Measurements from ENCODE around the gene WNT5A.

WNT5A gene

DNA sequence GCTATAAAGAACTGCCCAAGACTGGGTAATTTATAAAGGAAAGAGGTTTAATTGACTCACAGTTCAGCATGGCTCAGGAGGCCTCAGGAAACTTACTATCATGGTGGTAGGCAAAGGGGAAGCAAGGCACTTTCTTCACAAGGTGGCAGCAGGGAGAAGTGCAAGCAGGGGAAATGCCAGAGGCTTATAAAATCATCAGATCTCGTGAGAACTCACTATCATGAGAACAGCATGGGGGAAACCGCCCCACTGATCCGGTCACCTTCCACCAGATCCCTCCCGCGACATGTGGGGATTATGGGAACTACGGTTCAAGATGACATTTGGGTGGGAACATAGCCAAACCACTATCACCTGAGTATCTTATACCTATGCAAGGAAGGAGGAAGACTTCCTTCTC, 18.0 kb upstream of the WNT5A start:
- peak; percentile 47 for DNase-seq

DNA sequence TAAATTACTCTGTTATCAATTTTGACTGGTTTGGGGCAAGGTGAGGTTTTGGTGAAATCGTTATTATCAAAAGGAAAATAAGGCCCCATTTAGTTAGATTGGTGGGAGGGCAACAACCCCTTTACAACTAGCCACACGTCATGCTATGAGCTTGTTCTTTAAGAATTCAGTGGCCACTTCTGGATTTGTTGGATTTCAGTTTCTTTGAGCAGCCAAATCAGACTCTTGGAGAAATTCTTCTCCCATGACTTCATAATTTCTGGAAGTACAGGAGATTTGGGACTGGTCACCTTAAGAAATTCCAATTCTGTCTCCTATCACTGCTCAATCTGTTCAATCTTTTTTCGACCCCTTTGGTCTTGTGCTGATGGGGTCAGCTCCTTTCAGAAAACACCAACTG, 14.8 kb upstream of the WNT5A start:
- no peak for DNase-seq

DNA sequence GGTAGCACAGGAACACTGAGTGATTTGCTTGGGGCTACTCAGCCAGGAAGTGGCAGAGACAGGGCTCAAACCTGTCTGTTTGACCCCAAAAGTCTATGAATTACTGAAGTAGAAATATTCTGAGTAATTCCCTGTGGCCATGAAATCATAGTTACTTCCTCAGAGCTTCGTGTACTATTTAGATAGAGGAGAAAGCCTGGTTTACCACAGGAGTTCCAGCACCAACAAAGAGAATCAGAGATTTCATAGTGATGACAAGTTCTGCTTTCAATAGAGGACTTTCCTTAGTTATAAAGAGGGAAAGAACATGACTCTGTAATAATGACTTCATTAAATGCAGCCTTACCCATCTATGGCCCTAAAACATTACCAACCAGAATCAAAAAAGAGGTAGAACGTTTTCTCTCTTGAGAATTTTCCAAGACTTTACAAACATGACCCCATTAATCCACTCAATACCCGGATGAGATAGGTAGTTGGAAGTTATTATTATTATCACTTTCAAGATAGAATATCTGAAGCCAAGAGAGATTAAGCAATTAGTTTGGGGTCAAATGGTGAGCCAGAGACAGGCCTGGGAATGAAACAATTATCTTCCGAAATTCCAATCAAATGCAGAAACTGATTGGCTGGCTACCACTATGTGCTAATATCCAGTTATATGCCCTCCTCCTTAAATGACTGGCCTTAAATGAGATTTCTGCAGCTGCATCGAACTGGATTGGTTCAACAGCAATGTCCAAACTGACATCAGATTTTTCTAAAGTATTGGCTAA, 13.6 kb upstream of the WNT5A start:
- peak; percentile 51 for DNase-seq

DNA sequence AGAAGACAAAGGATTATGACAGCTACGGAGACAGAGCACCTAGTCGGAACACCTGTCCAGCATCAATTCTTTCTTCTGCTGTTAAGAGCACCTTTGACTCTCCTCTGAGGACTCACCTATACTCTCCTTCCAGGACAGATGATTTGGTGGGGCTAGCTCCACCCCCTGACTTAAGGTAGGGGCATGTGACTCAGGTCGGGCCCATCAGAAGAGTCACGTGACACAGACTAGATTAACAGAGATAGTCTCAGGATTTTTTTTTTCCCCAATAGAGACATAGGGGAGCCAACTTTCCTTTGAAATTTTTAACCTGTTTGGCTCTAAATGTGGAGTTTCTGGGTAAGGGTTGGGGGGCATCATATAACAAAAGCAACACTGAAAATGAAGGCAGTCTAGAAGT, 11.4 kb upstream of the WNT5A start:
- no peak for DNase-seq

DNA sequence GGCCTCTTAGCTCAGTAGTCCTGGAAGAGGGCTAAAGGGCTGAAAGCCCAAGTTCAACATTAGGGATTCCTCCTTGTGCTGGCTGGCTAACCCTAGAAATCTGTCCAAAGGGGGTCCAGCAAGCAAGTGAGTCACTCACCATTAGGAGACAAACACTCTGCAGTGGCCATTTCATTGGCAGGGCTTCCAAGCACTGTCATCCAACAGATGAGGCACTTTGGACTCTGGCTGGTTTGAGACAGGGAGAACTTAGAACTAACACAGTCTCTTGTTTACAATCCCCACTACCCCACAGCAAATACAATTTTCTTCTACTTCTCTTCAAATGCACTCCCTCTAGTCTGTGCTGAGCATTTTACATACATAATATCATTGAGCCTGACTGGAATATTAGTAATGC, 10.1 kb upstream of the WNT5A start:
- DNase-seq: no peak

DNA sequence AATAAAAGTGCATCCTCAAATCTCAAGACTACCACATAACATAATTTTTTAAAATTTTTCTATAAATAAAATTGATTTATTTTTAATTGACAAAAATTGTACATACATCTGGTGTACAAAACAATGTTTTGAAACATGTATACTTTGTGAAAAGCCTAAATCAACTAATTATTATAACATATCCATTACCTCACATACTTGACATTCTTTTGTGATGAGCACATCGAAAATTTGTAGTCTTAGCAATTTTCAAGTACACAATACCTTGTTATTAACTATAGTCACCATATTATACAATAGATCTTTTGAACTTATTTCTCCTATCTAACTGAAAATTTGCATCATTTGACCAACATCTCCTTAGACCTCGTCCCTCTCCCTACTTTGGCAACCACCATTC, 7.9 kb upstream of the WNT5A start:
- DNase-seq: no peak

DNA sequence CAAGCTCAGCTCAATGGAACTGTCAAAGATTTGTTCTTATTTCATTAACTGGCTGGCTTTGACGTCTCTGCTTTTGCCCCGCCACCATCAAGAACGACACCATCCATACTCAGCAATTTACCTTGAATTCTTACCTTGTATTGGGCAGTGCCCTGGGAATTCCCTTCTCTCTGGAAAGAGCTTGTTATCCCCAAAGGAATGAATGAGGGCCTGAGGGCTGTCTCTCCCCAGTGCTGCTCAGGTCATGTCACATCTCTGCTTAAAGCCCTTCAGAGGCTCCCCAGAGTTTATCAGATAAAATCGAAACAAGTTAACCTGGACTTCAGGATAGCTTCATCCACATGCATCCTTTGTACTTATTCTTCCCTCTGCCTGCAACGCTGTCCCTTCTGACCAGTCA, 5.9 kb upstream of the WNT5A start:
- DNase-seq: no peak

DNA sequence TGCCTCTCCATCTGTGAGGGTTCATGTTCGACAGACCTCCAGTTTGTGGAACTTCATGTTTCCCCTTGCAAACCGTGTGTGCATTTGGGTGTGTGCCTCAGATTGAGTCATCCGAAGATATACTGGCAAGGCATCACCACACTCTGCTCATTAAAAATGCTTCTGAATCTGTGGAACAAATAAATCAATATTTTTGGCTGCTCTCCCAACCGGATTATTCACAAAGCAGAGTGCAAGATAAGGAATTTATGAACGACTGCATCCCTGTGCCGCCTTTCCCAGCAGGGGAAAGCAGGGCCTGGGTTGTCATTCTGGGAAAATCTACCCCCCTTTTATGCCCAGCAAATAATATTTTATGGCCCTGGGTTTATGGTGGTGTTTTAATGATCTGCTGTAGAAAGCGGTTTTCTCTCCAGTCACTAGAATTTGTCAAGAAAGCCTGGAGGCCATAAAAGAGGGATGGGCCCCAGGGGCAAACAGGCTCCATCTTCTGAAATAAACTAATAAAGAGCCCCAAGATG, 4.2 kb upstream of the WNT5A start:
- no peak for DNase-seq

DNA sequence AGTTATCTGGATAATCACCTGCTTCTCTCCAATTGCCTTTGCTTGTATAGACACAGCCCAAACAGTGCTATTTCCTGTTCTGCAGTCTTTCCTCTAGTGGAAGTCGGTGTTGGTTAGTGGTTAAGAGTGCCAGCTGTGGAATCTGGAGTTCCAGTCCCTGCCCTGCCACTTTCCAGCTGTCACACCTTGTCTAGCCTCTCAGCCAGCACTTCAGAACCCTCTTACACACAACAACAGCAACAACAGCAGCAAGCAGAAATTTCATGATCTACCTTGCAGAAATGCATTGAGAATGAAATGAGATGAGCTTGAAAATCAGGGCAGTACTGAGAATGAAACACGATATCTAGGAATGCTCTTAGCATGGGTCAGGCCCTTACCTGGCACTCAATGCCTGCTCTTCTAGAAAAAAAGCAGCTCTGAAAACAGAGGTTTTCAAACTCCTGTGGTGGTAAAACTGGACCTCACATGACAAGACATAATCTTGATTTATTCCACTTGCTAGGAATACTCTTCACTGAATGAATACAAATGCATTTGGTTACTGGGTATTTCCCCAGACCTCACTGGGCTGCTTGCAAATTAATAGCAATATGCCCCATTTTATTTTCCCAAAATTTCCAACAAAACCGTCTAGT, 3.3 kb upstream of the WNT5A start:
- DNase-seq: no peak

DNA sequence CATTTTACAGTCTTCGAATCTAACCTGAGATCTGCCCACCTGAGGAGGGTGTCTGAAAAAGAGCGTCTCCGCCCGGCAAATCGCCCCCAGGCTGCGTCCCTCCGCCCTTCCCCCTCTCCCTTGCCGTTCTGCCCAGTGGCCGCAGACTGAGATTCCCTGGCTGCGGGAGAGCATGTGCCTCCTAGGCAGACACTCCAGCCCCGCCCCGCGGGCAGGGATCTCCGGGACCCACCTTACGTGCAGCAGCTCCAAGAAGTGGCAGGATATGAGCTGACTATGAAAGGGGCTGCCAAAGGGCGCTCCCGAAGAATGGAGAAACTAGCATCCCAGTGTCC, 2.7 kb upstream of the WNT5A start:
- no peak for DNase-seq

DNA sequence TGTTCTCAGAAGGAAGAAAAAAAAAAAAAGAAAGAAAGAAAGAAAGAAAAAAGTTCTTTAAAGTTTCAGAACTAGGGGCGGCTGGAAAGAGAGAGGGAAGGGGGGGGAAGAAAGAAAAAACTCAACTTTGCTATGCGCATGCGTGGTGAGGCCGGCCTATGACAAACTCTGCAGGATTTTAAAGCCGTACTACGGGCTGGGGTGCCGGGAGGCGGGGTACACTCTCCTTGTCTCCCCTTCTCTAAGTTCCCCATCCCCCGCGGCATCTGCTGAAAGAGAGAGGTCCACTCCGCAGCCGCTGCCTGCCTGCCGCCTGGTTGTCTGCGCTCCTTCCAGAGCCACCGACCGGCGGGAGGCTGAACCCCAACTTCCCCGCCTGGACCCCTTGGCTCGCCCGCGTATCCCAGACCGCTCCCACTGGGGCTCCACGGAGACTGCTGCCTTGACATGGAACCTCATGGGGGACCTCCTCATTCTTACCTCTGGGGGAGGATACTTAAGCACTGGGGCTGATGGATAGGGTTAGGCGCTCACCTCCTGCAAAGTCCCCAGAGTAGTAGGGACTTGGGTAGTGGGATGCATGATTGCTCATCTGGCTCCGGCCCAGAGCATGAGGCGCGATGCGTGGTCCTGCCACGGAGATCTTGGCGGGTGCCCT, 1.4 kb upstream of the WNT5A start:
- DNase-seq: peak; percentile 43

DNA sequence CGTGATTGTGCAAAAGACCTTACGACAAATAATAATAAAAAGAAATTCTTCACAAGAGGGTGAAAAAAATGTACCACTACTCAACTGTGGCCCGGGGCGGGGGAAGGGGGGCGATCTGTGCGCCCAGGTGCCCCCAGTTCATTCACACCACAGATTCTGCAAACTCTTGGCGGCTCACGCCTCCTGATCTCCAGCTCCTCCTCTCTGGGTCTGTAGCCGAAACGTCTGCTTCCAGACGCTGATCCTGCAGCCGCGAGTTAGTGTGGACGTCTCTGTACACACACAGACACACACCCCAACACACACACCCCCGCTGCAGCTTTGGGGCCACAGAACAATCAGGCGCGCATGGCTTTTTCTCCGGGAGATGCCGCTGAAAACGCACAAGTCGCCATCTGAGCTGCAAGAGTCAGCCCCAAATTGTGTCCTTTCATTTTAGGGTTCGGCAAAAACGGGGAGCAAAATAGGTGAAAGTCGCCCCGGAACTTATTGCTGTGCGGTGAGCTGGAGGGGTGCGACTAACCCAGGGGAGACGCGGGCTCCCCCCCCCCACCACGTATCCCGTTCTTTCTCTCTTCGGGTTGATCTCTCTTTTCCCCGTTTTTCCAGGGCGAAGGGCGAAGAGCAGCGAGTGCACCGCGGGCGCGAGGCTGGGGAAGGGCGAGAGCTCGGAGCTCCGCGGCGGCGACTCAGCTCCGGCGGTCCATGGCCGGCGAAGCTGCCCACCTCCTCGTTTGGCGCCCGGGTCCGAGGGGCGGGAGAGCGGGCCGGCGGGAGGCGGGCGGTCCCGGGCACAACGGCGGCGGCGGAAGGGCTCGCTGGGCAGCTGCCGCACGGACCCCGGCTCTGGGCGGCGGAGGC, 505 bp upstream of the WNT5A start:
- DNase-seq: peak; percentile 19

DNA sequence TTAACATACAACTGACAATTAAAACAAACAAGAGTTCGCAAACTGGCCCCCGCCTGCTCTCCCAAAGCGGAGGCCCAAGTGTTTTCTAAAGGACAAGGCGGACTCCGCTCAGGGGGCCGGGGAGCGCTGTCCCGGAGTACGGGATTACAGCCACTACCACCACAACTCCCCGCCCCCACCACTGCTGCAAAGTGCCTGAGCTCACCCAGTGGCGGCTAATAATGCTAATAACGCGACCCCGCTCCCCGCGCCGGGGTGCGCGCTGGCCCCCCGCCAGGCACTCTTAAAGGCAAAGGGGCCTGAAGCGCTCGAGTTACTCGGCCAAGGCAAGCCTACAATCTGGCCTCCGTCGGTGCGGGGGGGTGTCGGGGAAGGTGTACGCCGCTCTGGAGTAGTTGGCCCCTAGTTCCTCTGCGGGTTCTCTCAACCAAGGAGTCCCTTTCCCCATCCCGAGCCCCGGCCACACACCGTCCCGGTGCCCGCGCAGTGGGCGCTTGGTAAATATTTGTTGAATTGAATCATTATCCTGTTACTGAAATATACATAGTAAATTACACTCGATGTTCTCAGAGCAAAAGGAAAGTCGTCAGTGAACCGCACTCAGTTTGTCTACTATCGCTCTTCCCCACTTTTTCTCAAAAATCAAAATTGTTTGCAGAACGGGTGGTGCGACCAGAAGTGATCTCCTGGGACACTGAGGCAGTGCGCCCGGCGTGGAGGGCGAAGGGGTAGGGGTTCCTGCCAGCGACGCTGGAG, 827 bp downstream of the WNT5A start:
- no peak for DNase-seq

DNA sequence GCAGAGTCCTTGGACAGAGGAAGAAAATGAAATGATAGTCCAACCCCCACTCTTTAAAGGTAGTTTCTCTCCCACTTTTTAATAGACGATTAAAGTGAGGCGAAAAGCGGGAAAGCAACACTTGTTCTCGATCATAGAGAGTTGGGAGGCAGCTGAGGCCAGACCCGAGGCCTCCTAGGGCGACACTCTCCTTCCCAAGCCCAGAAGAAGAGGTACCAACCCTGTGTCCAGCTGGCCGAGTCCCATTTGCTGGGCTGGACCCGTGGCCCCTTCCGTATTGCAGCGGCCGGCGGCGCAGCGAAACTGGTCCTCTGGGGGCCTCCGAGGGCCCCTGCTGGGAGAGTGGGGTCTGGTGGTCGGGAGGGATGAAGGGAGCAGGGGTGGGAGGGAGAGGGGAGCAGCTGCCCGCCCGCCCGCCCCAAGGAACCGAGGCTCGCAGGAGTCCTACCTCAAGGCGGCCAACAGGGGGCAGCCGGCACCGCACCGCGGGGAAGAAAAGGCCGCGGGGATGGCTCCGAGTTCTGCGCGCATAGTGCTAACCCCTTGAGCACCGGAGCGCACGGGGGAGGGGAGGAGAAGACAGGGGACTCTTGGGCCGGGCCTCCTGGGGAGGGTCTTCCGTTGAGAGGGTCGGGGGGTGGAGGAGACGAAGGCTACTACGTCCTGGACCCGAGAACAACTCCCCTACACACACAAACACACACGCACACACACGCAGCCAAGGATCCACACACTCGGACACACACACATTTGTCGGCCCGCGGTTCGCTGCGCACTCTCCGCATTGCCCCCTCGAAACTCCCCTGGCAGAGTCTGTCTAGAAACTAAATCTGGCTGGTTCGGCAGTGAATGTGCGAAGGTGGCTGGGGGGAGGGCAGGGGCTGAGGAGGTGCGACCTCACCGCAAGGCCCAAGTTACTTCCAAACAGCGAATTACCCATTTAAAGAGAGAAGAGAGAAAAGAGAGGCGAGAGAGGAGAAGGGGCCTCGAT, 2.0 kb downstream of the WNT5A start:
- peak; percentile 68 for DNase-seq

DNA sequence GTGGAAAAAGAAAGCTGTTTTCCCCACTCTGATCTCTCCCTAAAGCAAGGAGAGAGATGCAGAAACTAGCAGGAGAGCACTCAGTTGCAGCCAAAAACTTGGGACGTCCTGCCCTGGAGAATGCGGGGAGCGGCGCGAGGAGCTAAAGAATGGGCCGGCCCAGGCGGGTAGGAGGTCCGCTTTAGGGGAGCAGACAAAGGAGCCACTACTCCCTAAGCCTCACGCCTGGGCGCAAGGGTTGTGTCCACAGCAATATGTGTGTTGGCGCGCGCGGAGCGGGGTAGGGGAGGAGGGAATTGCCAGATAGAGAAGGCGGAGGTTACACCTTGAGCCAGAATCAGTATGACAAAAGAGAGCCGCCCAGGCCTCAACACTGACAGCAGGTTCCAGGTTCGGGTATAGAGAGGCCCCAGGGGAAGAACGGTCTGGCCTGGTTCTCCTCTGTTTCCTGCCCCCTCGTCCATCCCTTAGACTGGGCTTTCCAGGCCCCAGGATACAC, 2.9 kb downstream of the WNT5A start:
- no peak for DNase-seq

DNA sequence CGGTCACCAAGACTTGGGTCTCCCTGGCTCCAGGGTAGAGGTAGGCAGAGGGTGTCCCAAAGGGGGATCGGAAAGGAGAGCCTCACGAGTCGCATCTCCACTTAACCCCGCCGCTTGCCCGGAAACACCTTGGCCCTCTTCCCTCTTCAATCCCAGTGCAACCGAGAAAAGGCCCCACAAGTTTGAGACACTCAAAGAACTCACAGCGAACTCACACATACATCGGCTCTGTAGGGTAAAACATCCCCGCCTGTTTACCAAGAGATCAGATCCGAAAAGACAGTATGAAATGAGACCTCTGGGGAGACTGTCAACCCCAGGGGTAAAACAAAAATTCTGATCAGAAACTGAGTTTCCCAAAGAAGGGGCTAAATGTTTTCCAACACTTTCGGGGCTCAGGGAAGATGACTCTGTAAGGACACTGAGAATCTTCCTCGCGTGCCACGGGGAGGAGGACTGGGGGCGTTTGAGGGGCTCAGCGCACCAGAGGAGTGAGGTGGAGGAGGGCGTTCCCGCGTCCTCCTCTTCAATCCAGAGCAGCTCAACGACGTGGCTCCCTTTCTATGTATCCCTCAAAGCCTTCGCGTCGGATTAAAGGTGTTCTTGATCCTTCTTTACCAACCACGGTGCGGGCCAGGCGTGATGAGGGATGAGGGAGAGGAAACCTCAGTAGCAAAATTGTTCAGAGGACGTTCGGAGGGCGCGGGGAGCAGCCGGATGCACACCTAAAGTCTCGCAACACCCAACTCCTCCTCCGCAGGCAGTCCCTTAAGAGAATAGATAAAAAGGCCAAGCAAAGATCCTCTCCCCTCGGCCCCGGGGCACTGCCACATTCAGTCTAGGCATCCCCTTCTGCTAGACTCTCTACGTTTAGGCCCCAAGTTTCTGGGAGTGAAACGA, 3.7 kb downstream of the WNT5A start:
- no peak for DNase-seq

DNA sequence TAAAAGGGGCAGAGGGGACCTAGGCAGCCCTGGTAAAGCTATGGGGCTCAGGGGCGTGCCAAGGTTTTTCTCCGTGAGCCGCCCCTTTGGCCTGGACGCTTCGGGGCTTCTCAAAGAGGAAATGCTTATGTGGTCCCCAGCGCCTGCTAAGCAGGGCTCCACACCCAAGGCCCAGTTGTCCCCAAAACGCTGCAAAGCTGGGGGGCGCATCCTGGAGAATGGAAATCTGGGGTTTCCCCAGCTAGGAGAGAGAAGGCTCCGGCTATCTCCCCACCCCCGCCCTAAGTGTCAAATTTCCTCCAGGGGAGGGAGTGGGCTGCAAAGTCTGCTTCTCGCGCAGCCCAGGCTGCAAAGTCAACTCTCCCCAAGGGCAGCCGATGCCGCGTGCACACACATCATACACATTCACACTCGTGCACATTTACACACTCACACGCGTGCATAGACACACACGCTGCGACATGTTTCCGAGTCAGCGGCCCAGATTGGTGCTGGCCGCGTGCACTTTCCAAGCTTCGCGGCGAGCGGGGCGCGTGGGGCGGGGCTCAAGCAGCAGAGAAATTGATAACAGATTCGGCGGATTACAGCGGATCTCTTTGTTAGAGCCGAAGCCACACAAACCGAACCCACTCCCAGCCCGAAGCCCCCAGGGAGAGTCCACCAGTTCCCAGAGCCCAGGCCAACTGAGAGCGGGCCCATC, 4.5 kb downstream of the WNT5A start:
- DNase-seq: no peak

DNA sequence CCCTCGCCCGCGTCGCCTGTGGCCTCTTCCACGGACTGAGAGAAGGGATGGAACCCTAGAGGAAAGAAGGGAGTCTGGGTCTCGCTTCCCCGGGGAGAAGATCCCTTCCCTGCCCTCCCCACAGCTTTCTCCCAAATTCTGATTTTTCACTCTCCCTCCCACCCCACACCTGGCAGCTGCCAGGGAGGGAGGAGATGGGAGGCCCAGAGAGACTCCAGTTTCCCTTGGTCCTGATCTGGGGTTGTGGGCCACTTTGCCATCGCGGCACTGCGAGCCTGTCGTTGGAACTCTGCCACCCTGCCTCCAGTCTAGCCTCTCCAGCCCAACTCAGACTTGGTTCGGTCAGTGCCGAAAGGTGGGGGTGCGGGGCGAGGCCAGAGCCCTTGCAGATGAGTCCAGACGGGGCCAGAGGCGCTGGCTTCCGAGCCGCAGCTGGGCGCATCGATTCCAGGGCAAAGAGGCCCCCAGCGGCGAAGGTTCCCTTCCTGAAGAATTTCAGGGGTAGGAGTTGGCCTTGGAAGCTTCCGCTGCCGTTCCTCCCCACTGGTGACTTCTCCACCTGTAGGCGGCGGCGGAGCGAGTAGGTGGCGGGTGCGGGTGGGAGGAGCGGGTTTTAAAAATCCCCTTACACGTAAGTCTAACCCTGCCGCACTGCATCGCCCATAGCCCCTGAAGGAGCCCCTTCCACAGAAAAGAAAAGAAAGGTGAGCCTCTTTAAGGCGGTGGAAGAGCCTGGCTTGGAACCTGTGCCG, 5.2 kb downstream of the WNT5A start:
- no peak for DNase-seq

Data from inflammatory macrophage treated with lipopolysaccharide for 4 hours (primary cell).